Liver (tissue), 9 donors: ENCODE data around the gene CASP9. TPM values are rescaled to one million over a fixed set of nuclear protein-coding genes. Genes with fewer than 3 reads are reported as not detected.
"Not testable (repeated sequence)": the region's sequence is repeated elsewhere in the genome, so short reads cannot be mapped to it uniquely, and the experiment has no call there.

Experiments
- DNase-seq: peaks from one replicate; pipeline ENCODE4 v3.0.0-alpha.2; 2017; ENCODE audit warnings: low spot score
- H3K27ac ChIP-seq, 2 donors: one replicate each; pipeline ENCODE4 v1.7.0; 2013; ENCODE audit warnings: inconsistent platforms in 2 of 2, low read length in 2 of 2, control low read depth in 1 of 2, low read depth in 1 of 2, mild to moderate bottlenecking in 1 of 2
- H3K27me3 ChIP-seq, 4 donors: one replicate each; pipeline versions ENCODE4 v1.6.1 to v1.7.0; 2013; ENCODE audit warnings: low read length in 3 of 4, inconsistent platforms in 1 of 4, mild to moderate bottlenecking in 1 of 4, moderate library complexity in 1 of 4; ENCODE audit not compliant: control insufficient read depth in 4 of 4, insufficient read depth in 4 of 4
- H3K36me3 ChIP-seq, 4 donors: one replicate each; pipeline versions ENCODE4 v1.6.1 to v1.7.0; 2013; ENCODE audit warnings: low read length in 3 of 4, mild to moderate bottlenecking in 3 of 4, low read depth in 1 of 4, moderate library complexity in 1 of 4; ENCODE audit not compliant: control insufficient read depth in 4 of 4, insufficient read depth in 3 of 4
- H3K4me1 ChIP-seq, 4 donors: one replicate each; pipeline versions ENCODE4 v1.6.1 to v1.7.0; 2013; ENCODE audit warnings: low read length in 3 of 4, mild to moderate bottlenecking in 3 of 4, moderate library complexity in 1 of 4; ENCODE audit not compliant: control insufficient read depth in 4 of 4, insufficient read depth in 4 of 4
- H3K4me3 ChIP-seq, 3 donors: one replicate each; pipeline versions ENCODE4 v1.6.1 to v1.7.0; 2013; ENCODE audit warnings: low read length in 3 of 3, control low read depth in 1 of 3, low read depth in 1 of 3, mild to moderate bottlenecking in 1 of 3
- H3K9ac ChIP-seq, 2 donors: one replicate each; pipeline ENCODE4 v1.7.0; 2013; ENCODE audit warnings: low read length in 2 of 2, mild to moderate bottlenecking in 2 of 2, moderate library complexity in 2 of 2, control low read depth in 1 of 2, low read depth in 1 of 2
- H3K9me3 ChIP-seq, 4 donors: one replicate each; pipeline versions ENCODE4 v1.6.1 to v1.7.0; 2013; ENCODE audit warnings: low read length in 3 of 4; ENCODE audit not compliant: control insufficient read depth in 4 of 4
- ATF3 ChIP-seq: IDR thresholded peaks from 2 replicates; pipeline ENCODE4 v1.6.1; 2016; ENCODE audit warnings: antibody characterized with exemption
- FOXA2 ChIP-seq: IDR thresholded peaks from 2 replicates; pipeline ENCODE4 v1.6.1; 2016; ENCODE audit warnings: antibody characterized with exemption
- HNF4A ChIP-seq, 2 donors: conservative IDR thresholded peaks; 2 replicates each; pipeline ENCODE4 v1.6.1; 2016; ENCODE audit warnings: antibody characterized with exemption in 2 of 2, mild to moderate bottlenecking in 2 of 2
- JUND ChIP-seq, 2 donors: IDR thresholded peaks; 2 replicates each; pipeline ENCODE4 v1.6.1; 2016; ENCODE audit warnings: antibody characterized with exemption in 2 of 2
- REST ChIP-seq: IDR thresholded peaks from 2 replicates; pipeline ENCODE4 v1.6.1; 2016; ENCODE audit warnings: antibody characterized with exemption, mild to moderate bottlenecking
- SP1 ChIP-seq: IDR thresholded peaks from 2 replicates; pipeline ENCODE4 v1.6.1; 2018; ENCODE audit warnings: antibody characterized with exemption, mild to moderate bottlenecking
- TAF1 ChIP-seq: conservative IDR thresholded peaks from 2 replicates; pipeline ENCODE4 v1.6.1; 2016; ENCODE audit warnings: antibody characterized with exemption, mild to moderate bottlenecking
- WGBS: extraction: QIAGEN DNeasy Blood & Tissue Kit; methylation state at CpG from one replicate; pipeline ENCODE4 v1.1.7; 2013; 5-methylcytosine and 5-hydroxymethylcytosine counted together
- polyA plus RNA-seq, 2 donors: library from polyadenylated mRNA; stranded (reverse) in 1 of 2; unstranded in 1 of 2; fragments of 200-250 nt in 1 of 2; fragments of >200 nt in 1 of 2; fragmentation: Nextera tagmentation in 1 of 2; extraction: Ambion mirVana in 1 of 2; gene quantifications; one replicate each; pipeline versions ENCODE4 v1.2.1 to v1.2.3, GENCODE V29; 2013 to 2015
- total RNA-seq, 2 donors: library from RNA; depleted of rRNA; stranded (reverse); fragments of >200 nt; gene quantifications; one replicate each; pipeline ENCODE4 v1.2.3, GENCODE V29; 2014
- donor health status: healthy.
- donor health status: healthy.
- donor health status: healthy.
- donor health status: healthy.
- donor health status: healthy.

CASP9 gene
- total and polyA plus RNA-seq, 4 donors = 2.8 to 5.8 (median 4.3) TPM

- Histone ChIP-seq H3K4me1 (no peaks in the 10 kb centered on the region), H3K27ac (no peak overlapping the region), H3K36me3 (peaks cover 0 to 2% (median 0%) of the 10 kb centered on the region in 4 donors), H3K9ac (no peak overlapping the region), H3K9me3 (no peaks in the 10 kb centered on the region), H3K27me3 (no peaks in the 10 kb centered on the region), H3K4me3 (no peak overlapping the region)
- 98% methylated on average over 6 of the region's 6 CpGs for WGBS
- TF ChIP-seq JUND (IDR thresholded peaks at IDR 0.05) = no peak
- no peak for TF ChIP-seq HNF4A (conservative IDR thresholded peaks at IDR 0.05)
- no peak for TF ChIP-seq REST
- no peak for DNase-seq
Observed at GRCh38 chr1:15485636-15486035, 38.4 kb downstream of the CASP9 start.

GRCh38 chr1:15484443-15484842, 39.6 kb downstream of the CASP9 start:
- H3K27ac ChIP-seq, H3K9ac ChIP-seq, DNase-seq, H3K4me1 ChIP-seq, H3K4me3 ChIP-seq, H3K36me3 ChIP-seq, H3K27me3 ChIP-seq, H3K9me3 ChIP-seq: not testable (repeated sequence)
- 97% methylated on average over 6 of the region's 6 CpGs for WGBS

- H3K36me3 ChIP-seq = peaks cover 0 to 2% (median 0%) of the 10 kb centered on the region in 4 donors
- H3K9me3 ChIP-seq = no peaks in the 10 kb centered on the region
- WGBS = 93% methylated on average over 2 of the region's 2 CpGs
- no peak overlapping the region for H3K4me3 ChIP-seq
- H3K9ac ChIP-seq = no peak overlapping the region
- TF ChIP-seq SP1 = no peak
- TF ChIP-seq JUND (IDR thresholded peaks at IDR 0.05) = no peak
- TF ChIP-seq ATF3 = no peak
- no peak for TF ChIP-seq TAF1
- TF ChIP-seq FOXA2 = no peak
- H3K27ac ChIP-seq = no peak overlapping the region
- H3K4me1 ChIP-seq = no peaks in the 10 kb centered on the region
- no peak for DNase-seq
- H3K27me3 ChIP-seq = no peaks in the 10 kb centered on the region
Observed at GRCh38 chr1:15483971-15484370, 40.0 kb downstream of the CASP9 start.

- DNase-seq, H3K4me3 ChIP-seq, H3K36me3 ChIP-seq, H3K4me1 ChIP-seq, H3K27ac ChIP-seq, H3K27me3 ChIP-seq, H3K9ac ChIP-seq, H3K9me3 ChIP-seq: not testable (repeated sequence)
- WGBS = 92% methylated on average over 15 of the region's 16 CpGs
Observed at GRCh38 chr1:15482983-15483543, 41.0 kb downstream of the CASP9 start.

- H3K9me3 ChIP-seq, H3K27me3 ChIP-seq, H3K4me3 ChIP-seq, H3K36me3 ChIP-seq, H3K27ac ChIP-seq, H3K9ac ChIP-seq, DNase-seq, H3K4me1 ChIP-seq: not testable (repeated sequence)
- WGBS = 90% methylated on average over 6 of the region's 6 CpGs
Observed at GRCh38 chr1:15482455-15482854, 41.6 kb downstream of the CASP9 start.
